DOHH2 (cell line): ENCODE data around the gene LRRC73.

ENCODE experiments used
- H3F3A ChIP-seq: fragments of 200-600 bp; sonication (generic), shearing (Covaris generic); 2 replicates; pipeline ENCODE4 v1.6.0; 2016; ENCODE audit warnings: antibody characterized with exemption, mild to moderate bottlenecking; ENCODE audit not compliant: control insufficient read depth, insufficient read depth
- H3K27ac ChIP-seq: fragments of 200-600 bp; sonication (generic); 2 replicates; pipeline ENCODE4 v1.5.1; 2014; ENCODE audit warnings: low read depth, mild to moderate bottlenecking, low read length, moderate library complexity
- H3K27me3 ChIP-seq: fragments of 200-600 bp; sonication (generic); 2 replicates; pipeline ENCODE4 v1.6.1; 2014; ENCODE audit warnings: mild to moderate bottlenecking, low read length, mixed read lengths; ENCODE audit not compliant: control insufficient read depth
- H3K36me3 ChIP-seq: fragments of 200-600 bp; sonication (generic); 2 replicates; pipeline ENCODE4 v1.6.1; 2014; ENCODE audit warnings: mild to moderate bottlenecking, low read length, moderate library complexity, mixed read lengths; ENCODE audit not compliant: control insufficient read depth
- H3K4me1 ChIP-seq: fragments of 200-600 bp; sonication (generic); 2 replicates; pipeline ENCODE4 v1.6.1; 2014; ENCODE audit warnings: mild to moderate bottlenecking, low read length, mixed read lengths; ENCODE audit not compliant: control insufficient read depth
- H3K4me2 ChIP-seq: fragments of 200-600 bp; sonication (generic); 2 replicates; pipeline ENCODE4 v1.6.0; 2014; ENCODE audit warnings: mild to moderate bottlenecking, low read length, moderate library complexity
- H3K4me3 ChIP-seq: fragments of 200-600 bp; sonication (generic); 2 replicates; pipeline ENCODE4 v1.5.1; 2014; ENCODE audit warnings: mild to moderate bottlenecking, low read length, mixed read lengths
- H3K79me2 ChIP-seq: fragments of 200-600 bp; sonication (generic); 2 replicates; pipeline ENCODE4 v1.6.1; 2014; ENCODE audit warnings: mild to moderate bottlenecking, low read length, mixed read lengths; ENCODE audit not compliant: control insufficient read depth
- H3K9me2 ChIP-seq: fragments of 200-600 bp; sonication (generic); replicated peaks from 2 replicates; pipeline ENCODE4 v1.6.1; 2014; ENCODE audit warnings: mild to moderate bottlenecking, low read length, mixed read lengths; ENCODE audit not compliant: control insufficient read depth
- H3K9me3 ChIP-seq: fragments of 200-600 bp; sonication (generic); 2 replicates; pipeline ENCODE4 v1.6.1; 2014; ENCODE audit warnings: antibody characterized with exemption, low read length, mixed read lengths; ENCODE audit not compliant: control insufficient read depth, insufficient read depth
- H4K20me1 ChIP-seq: fragments of 200-600 bp; sonication (generic); 2 replicates; pipeline ENCODE4 v1.6.0; 2014; ENCODE audit warnings: low read depth, mild to moderate bottlenecking, antibody characterized with exemption, low read length, moderate library complexity; ENCODE audit not compliant: control insufficient read depth, insufficient read depth
- CTCF ChIP-seq: fragments of 200-600 bp; sonication (generic); IDR thresholded peaks from one replicate; pipeline ENCODE4 v1.5.1; 2014; ENCODE audit warnings: antibody characterized with exemption, mild to moderate bottlenecking, low read depth, low read length; ENCODE audit not compliant: poor library complexity, severe bottlenecking
- EZH2phosphoT487 ChIP-seq: fragments of 200-600 bp; sonication (generic); IDR thresholded peaks from 2 replicates; pipeline ENCODE4 v1.6.1; 2017; ENCODE audit warnings: borderline replicate concordance, mild to moderate bottlenecking, antibody characterized with exemption, low read length, moderate library complexity, mixed read lengths

The LRRC73 gene

DNA sequence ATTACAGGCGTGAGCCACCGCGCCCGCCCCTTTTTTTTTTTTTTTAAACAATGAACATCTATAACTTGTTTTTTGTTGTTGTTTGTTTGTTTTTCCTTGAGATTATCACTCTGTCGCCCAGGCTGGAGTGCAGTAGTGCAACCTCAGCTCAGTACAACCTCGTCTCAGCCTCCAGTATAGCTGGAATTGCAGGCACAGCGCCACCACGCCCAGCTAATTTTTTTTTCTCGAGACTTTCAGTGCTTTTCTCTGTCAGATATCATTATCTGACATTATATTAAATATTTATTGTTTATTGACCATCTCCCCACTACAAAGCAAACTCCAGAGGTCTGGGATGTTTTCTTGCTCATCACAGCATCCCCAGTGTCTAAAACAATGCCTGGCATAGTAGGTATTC lies 52.5 kb downstream of the LRRC73 start:
- H3K79me2 ChIP-seq, result no peaks in the 10 kb centered on the region
- TF ChIP-seq CTCF, result no peak
- no peak for TF ChIP-seq EZH2phosphoT487
- peaks cover 4% of the 10 kb centered on the region; the same call in 1 of the 2 replicates for H3K36me3 ChIP-seq
- H3K4me3 ChIP-seq, result no peak overlapping the region
- H3K9me3 ChIP-seq, result no peaks in the 10 kb centered on the region; the same call in 1 of the 2 replicates
- peaks cover 16% of the 10 kb centered on the region for H3K4me1 ChIP-seq
- peaks cover 9% of the 10 kb centered on the region; the same call in 1 of the 2 replicates for H3F3A ChIP-seq
- H3K27me3 ChIP-seq, result peaks cover 22% of the 10 kb centered on the region
- no peak overlapping the region for H3K4me2 ChIP-seq
- no peaks in the 10 kb centered on the region for H4K20me1 ChIP-seq
- no peak overlapping the region for H3K27ac ChIP-seq
- H3K9me2 ChIP-seq, result no peaks in the 10 kb centered on the region
